GM21737 (cell line): ENCODE measurements around the gene SEPTIN2.
"Not testable (repeated sequence)": the region's sequence is repeated elsewhere in the genome, so short reads cannot be mapped to it uniquely, and the experiment has no call there.

Source experiments
- ATAC-seq: cut with Tn5 transposase; IDR thresholded peaks from one replicate; pipeline ENCODE4 v1.9.1; 2021; ENCODE audit warnings: mild to moderate bottlenecking, moderate library complexity; ENCODE audit not compliant: unreplicated experiment

SEPTIN2 gene

DNA sequence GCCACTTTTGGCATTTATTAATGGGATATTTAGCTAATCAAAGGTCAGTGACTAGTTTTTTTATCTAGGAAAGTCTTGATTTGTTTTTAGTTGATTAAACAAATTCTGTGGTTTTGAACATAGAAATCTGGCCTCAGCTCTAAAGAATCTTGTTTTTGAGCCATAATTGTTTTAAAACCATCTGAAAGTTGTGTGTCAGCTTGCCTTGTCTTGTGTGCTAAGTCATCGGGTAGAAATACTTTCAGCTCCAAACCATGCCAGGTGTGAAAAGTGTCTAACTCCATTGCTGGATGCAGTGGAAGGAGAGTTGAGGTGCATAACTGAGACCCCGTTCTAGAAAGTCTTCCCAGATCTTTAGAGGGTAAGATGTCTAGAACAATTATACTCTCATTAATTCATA lies 63.1 kb downstream of the SEPTIN2 start:
- ATAC-seq, result no peak

DNA sequence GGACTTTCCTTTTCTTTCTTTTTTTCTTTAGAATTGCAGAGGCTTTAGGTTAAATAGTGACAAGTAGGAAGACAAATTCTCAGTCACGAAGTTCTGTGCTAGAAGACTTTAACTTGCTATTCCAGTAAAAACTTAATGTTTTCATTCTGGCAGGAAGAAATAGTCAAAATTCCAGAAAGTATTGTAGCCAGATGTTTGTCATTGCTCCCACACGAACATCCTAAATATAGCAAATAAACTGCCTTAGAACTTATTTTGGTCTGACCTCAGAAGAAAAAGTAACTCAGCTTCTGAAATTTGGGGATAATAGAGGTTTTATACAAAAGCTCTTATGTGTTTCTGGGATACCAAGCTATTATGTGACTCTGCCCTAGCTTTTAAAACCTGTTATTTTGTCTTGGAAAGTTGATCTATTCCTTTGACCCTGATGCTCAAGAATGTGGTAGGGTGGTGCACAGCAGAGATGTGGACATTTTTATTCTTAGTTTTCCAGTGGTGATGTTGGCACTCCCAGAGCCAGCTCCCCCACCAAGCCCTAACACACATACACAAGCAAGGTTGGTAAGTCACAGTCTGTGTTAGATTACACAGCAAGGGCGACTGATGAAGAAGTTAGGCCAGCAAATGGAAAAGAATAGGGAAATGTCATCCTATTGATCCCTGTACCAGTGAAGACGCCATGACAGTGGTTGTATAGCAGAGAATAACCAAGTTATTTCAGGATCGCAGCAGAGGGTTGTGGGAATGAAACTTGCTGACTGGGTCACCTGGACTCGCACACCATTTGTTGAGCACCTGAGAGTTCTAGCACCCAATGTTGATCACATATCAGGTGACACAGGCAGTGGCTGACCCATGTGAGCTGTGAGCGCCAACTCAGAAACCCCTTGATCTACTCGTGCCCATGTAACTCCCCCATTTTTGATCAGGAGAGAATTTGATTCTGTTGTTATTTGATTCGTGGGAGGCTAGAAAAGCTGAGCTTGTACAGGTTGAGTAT lies 64.1 kb downstream of the SEPTIN2 start:
- no peak for ATAC-seq

- no peak for ATAC-seq
Measured at GRCh38 chr2:241381872-241382271, 66.1 kb downstream of the SEPTIN2 start.

DNA sequence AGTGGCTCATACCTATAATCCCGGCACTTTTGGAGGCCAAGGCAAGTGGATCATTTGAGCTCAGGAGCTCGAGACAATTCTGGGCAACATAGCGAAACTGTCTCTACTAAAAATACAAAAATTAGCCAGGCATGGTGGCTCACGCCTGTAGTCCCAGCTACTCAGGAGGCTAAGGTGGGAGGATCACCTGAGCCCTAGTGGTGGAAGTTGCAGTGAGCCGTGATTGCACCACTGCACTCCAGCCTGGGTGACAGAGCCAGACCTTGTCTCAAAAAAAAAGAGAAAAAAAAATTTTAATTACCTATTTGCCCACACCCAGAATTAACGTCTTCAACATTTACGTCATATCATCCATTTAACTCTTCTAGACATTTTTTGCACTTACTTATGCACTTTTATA lies 69.7 kb downstream of the SEPTIN2 start:
- ATAC-seq, result not testable (repeated sequence)

GRCh38 chr2:241386519-241386918 lies 70.8 kb downstream of the SEPTIN2 start:
- ATAC-seq, result no peak

DNA sequence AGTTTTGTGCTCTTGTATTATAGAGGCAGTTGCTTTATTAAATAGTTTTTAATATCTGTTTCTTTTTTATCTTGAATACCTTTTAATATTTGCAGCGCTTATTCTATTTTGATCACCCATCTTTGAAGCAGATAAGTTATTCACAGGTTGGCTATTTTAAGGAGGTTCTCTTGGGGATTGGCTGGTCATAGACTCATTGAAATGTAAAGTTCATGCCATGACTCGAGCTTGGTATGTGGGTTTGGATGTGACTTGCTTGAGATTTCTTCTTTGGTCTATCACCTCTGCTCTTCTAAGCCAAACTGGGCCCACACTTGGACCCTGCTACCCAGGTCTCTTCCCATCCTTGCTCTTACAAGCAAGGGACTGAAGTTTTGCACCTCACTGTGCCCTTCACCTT lies 74.0 kb downstream of the SEPTIN2 start:
- no peak for ATAC-seq

DNA sequence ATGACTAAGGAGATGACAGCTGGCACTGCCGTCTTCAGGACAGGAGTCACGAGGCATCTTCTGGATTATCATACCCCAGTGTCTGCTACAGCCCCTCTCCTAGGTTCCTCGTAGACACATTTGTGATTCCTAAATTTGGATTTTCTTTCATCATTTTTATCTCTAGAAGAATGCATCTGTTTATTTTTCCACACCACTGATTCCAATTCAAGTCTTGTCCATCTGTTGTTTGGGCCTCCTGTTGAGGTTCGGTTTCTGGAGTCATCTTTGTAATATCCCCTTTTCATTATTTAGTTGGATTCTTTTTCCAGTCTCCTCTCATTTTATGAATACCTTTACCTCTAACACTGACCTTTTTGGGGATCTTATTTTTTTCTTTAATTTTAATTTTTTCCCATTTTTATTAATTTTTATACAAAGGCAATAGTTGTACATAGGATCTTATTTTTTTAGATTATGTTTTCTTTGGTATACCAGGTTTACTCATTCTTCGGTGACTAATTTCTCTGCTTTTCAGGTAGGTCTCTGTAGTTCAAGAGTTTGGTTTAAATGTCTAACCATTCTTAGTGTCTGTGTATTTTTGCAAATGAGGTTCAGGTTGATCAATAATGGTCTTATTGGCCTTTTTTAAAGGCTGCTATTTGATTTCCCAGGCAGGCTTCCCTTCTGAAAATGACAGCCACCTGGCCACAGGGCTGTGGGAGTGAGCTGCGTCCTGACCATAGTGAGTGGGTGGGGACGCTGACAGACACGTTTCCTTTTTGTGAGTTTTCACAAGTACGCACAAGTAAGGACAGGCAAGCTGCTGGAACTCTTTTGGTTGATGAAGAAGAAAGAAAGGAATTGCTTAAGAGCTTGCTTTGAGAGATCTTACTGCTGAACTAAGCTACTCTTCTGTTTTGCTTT lies 74.8 kb downstream of the SEPTIN2 start:
- ATAC-seq, result no peak

DNA sequence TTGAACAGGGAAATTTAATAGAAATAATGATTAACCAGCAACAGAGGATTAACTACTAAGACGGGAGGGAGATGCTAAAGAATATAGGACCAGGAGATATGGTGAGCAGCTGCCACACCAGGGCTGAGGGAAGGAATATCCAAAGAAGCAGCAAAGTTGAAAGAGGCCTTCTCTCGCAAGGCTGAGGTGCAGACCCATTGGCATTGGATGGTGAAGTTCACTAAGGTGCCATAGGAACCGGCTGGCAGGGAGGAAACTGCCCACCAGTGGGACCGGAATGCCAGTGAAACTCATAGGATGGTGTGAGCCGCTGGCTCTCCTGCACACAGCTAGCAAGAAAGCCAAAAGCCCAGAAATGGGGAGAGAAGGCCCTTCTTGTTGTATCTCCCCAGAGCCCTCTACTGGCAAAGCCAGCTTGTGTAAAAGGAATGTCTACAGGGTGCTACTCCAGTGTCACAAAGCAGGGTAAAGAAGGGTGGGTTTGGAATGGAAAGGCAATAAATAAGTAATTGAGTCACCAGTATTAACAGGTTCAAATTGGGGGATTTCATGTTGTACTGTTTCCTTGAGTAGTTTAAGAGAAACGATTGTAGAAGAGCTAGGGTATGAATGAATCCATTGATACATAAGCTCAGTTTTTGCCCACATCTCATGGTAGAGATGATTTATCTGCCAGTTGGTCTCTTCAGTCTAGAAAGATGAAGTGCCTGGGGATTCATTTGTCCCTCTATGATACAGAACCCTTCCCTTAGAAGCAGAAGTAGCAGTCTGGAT lies 76.4 kb downstream of the SEPTIN2 start:
- no peak for ATAC-seq

GRCh38 chr2:241392753-241393152 lies 77.0 kb downstream of the SEPTIN2 start:
- ATAC-seq, result not testable (repeated sequence)

GRCh38 chr2:241393524-241394196 lies 77.9 kb downstream of the SEPTIN2 start:
- no peak for ATAC-seq

GRCh38 chr2:241396809-241397208 lies 81.1 kb downstream of the SEPTIN2 start:
- not testable (repeated sequence) for ATAC-seq

- no peak for ATAC-seq
Measured at GRCh38 chr2:241399941-241400922, 84.5 kb downstream of the SEPTIN2 start.
